Activated CD4-positive, alpha-beta T cell treated with anti-CD3 and anti-CD28 coated beads, Interleukin-2, Interleukin-4, amounts not matched to agents 100 ng/mL and 50 ng/mL, durations not matched to agents 16 hours and 8 hours (primary cell): ENCODE measurements around the gene ZBTB26.
"Not testable (repeated sequence)": the region's sequence is repeated elsewhere in the genome, so short reads cannot be mapped to it uniquely, and the experiment has no call there.

Experiments used
- DNase-seq: peaks from one replicate; pipeline ENCODE4 v3.0.0-alpha.2; 2020; ENCODE audit warnings: low spot score

ZBTB26 gene

GRCh38 chr9:122929796-122930354, 1.4 kb downstream of the ZBTB26 start:
- DNase-seq = no peak

DNA sequence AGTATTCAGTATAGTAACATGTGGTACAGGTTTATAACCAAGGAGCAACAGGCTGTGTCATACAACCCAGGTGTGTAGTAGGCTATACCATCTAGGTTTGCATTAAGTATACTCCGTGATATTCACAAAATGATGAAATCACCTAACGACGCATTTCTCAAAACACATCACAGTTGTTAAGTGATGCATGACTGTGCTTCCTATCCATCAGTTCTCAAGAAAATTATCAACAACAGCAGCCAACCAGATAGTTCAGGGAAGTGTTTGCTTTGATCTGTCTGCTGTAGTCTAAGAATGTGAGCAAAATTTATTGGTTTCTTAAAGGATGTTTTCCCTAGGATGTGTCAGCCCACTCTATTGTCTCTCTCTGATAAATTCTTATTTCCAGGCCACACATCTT, 7.4 kb downstream of the ZBTB26 start:
- DNase-seq = no peak

DNA sequence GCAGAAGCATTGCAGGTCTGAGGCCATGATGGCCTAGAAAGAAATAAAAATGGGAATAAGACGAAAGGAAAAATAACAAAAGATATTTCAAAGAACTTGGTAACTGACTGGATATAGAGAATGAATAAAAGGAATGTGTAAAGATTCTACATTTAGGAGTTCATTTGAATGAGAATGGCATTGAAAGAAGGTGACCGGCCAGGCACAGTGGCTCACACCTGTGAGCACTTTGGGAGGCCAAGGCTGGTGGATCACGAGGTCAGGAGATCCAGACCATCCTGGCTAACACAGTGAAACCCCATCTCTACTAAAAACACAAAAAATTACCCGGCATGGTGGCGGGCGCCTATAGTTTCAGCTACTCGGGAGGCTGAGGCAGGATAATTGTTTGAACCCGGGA, 8.6 kb downstream of the ZBTB26 start:
- no peak for DNase-seq

GRCh38 chr9:122918310-122918709, 13.0 kb downstream of the ZBTB26 start:
- no peak for DNase-seq

- DNase-seq = peak; percentile 79
Measured at GRCh38 chr9:122912964-122913673, 18.2 kb downstream of the ZBTB26 start, which contains the start of gene ZBTB6. Gene ZBTB6, minus strand, starts transcription at chr9:122913323. Its CDS starts 1,251 bp downstream, at chr9:122912072.

- no peak for DNase-seq
Measured at GRCh38 chr9:122912671-122912963, 18.7 kb downstream of the ZBTB26 start.

DNA sequence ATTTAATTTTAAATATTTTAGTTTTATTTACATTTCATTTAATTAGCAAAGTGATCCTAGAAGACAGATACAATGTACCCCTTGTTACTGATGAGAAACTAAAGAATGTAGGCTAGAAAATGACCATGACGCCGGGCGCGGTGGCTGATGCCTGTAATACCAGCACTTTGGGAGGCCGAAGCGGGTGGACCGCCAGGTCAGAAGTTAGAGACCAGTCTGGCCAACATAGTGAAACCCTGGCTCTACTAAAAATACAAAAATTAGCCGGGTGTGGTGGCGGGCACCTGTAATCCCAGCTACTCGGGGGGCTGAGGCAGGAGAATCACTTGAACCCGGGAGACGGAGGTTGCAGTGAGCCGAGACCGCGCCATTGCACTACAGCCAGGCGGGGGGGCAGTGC, 25.2 kb downstream of the ZBTB26 start:
- DNase-seq = not testable (repeated sequence)

DNA sequence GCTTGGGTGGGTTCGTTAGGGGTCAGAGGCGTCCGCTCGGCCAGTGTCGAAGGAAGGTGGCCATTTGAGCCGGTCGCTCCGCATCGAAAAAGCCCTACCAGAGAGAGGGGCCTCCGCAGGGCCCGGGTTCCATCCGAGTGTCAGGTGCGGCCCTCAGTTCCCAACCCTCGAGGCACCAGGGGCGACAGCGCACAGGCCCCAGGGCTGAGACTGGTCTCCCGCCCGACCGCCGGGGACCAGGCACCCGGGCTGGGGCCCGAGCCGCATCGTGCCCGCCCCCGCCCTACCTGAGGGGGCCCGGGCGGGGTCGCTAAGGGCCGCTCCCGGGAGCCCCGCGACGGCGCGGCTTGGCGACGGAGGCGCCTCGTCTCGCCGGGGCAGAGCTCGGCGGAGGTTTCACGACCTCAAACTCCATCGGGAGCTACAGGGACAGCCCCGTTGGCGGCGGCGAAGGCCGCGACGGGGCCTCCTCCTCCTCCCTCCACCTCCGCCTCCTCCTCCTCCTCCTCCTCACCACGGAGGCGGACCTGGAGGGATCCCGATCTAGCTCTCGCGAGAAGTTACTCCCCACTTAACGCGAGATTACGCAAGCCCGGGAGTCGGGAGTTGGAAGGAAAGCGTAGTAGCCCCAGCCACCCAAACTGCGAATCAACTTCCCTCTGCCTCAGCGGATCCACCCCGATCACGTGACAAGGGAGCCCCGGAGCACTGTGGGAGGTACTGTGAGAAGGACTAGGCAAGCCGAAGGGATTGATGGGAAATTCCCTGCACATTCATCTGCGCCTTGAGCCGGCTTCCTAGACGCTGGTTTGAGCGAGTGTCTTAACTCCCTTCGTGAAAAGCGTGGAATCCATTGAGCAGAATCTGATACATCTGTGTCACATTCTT, 26.2 kb downstream of the ZBTB26 start, which contains the start of gene RC3H2:
RC3H2 (minus strand) TSS at position 537 of the 888 bp plus-strand sequence. CDS start 7,850 bp downstream, outside the sequence.
- peak; percentile 99 for DNase-seq

GRCh38 chr9:122904466-122904822, 26.9 kb downstream of the ZBTB26 start:
- peak; percentile 36 for DNase-seq

DNA sequence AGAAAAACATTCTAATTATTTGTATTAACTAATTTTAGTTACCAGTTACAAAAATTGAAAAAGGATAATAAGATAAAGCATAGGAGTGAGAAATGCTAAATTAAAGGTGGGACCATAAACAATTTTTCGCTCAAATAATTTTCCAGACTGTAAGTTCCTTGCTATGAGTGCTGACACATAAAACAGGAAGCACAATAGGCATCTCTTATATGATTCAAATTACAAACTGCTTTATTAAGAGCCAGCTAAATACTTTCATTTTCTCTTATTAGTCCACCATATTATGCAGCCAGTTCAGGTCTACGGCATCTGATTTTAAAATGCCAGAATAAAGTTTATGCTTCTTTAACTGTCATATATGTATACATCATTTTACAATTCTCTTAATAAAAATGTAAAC, 30.5 kb downstream of the ZBTB26 start:
- DNase-seq = no peak

- no peak for DNase-seq
Measured at GRCh38 chr9:122897969-122898368, 33.3 kb downstream of the ZBTB26 start.

DNA sequence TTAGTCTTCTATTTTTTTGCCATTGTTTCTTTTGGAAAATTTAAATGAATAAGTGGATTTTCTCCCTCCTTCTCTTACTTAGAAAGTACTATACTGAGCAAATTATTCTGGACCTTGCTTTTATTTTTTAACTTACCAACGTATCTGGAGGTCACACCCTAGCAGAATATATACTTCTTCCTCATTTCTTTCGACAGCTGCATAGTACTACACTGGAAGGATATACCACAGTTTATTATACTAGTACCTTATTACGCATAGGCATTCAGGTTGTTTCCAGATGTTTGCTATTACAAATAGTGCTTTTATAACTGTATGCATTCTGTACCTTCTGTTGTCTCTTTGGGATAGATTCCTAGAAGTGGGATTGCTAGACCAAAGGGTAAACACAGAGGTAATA, 42.8 kb downstream of the ZBTB26 start:
- DNase-seq = no peak

DNA sequence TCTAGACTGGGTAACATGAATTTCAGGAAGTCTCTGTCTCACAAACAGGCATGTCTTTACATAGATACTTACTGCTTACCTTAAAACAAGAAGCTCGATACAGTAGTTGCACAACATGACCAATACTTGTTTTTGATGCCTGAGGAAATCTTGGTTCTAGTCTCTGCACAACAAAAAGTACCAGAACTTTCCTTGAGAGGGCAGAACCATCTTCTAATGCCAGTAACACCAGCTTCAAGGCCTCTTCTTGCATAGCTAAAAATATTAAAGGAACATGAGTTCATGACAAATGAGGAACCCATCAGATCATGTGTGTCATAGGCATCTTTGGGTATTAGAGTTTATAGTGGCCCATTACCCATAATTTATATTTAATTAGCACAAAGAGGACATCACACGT, 48.2 kb downstream of the ZBTB26 start:
- no peak for DNase-seq

DNA sequence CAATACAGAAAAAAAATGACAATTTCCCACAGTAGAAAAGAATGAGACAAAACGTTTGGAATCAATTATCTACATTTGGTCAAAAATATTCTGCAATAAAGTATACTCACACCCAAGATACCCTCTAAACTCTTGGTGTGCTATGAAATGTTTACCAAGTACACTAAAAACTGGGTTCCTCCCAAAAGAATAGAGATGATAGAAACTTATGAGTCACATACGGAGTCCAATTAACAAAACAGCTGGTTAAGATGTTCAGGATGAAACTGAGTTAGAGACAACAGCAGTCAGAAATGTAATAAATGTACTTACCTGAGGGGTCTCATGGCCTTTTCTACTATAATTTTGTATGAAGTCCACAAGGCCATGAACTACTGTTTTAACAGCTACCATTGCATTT, 51.9 kb downstream of the ZBTB26 start:
- DNase-seq = no peak

DNA sequence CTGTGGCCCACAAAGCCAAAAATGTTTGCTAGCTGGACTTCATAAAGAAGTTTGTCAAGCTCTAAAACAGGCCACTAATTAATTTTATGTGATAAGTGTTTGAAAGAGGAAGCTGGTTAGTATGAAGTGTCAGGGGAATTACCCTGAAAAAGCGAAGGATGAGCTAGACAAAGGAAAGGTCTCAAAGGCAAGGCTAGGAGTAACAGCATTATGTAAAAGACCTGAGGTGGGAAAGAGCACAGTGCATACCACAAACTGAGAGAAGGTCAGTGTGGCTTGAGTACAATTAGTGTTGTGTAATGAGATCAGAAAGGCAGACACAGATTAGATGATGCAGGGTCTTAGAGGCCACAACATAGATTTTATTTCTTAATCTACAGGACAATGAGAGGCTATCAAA, 55.8 kb downstream of the ZBTB26 start:
- no peak for DNase-seq

- not testable (repeated sequence) for DNase-seq
Measured at GRCh38 chr9:122867276-122867675, 64.0 kb downstream of the ZBTB26 start.

DNA sequence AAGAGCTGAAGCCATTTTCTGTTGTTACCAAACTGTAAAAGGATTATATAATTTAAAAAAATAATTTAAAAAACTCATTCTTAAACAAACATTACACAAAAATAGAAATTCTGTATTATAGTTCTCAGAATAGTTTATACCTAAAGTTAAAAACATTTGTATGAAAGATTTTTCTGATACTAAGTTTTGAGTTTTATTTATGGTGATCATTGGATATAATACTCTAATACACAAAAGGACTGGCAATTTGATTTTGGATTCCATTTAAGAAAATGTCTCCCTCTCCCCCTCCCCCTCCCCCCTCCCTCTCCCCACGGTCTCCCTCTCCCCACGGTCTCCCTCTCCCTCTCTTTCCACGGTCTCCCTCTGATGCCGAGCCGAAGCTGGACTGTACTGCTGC, 65.2 kb downstream of the ZBTB26 start:
- no peak for DNase-seq
